Liver (tissue), 9 donors: Measurements from ENCODE around the gene NHLRC2. TPM values are rescaled to one million over a fixed set of nuclear protein-coding genes. Genes with fewer than 3 reads are reported as not detected.

Experiments
- DNase-seq: peaks from one replicate; pipeline ENCODE4 v3.0.0-alpha.2; 2017; ENCODE audit warnings: low spot score
- H3K27ac ChIP-seq, 2 donors: one replicate each; pipeline ENCODE4 v1.7.0; 2013; ENCODE audit warnings: inconsistent platforms in 2 of 2, low read length in 2 of 2, control low read depth in 1 of 2, low read depth in 1 of 2, mild to moderate bottlenecking in 1 of 2
- H3K27me3 ChIP-seq, 4 donors: one replicate each; pipeline versions ENCODE4 v1.6.1 to v1.7.0; 2013; ENCODE audit warnings: low read length in 3 of 4, inconsistent platforms in 1 of 4, mild to moderate bottlenecking in 1 of 4, moderate library complexity in 1 of 4; ENCODE audit not compliant: control insufficient read depth in 4 of 4, insufficient read depth in 4 of 4
- H3K36me3 ChIP-seq, 4 donors: one replicate each; pipeline versions ENCODE4 v1.6.1 to v1.7.0; 2013; ENCODE audit warnings: low read length in 3 of 4, mild to moderate bottlenecking in 3 of 4, low read depth in 1 of 4, moderate library complexity in 1 of 4; ENCODE audit not compliant: control insufficient read depth in 4 of 4, insufficient read depth in 3 of 4
- H3K4me1 ChIP-seq, 4 donors: one replicate each; pipeline versions ENCODE4 v1.6.1 to v1.7.0; 2013; ENCODE audit warnings: low read length in 3 of 4, mild to moderate bottlenecking in 3 of 4, moderate library complexity in 1 of 4; ENCODE audit not compliant: control insufficient read depth in 4 of 4, insufficient read depth in 4 of 4
- H3K4me3 ChIP-seq, 3 donors: one replicate each; pipeline versions ENCODE4 v1.6.1 to v1.7.0; 2013; ENCODE audit warnings: low read length in 3 of 3, control low read depth in 1 of 3, low read depth in 1 of 3, mild to moderate bottlenecking in 1 of 3
- H3K9ac ChIP-seq, 2 donors: one replicate each; pipeline ENCODE4 v1.7.0; 2013; ENCODE audit warnings: low read length in 2 of 2, mild to moderate bottlenecking in 2 of 2, moderate library complexity in 2 of 2, control low read depth in 1 of 2, low read depth in 1 of 2
- H3K9me3 ChIP-seq, 4 donors: one replicate each; pipeline versions ENCODE4 v1.6.1 to v1.7.0; 2013; ENCODE audit warnings: low read length in 3 of 4; ENCODE audit not compliant: control insufficient read depth in 4 of 4
- ATF3 ChIP-seq: IDR thresholded peaks from 2 replicates; pipeline ENCODE4 v1.6.1; 2016; ENCODE audit warnings: antibody characterized with exemption
- FOXA2 ChIP-seq: IDR thresholded peaks from 2 replicates; pipeline ENCODE4 v1.6.1; 2016; ENCODE audit warnings: antibody characterized with exemption
- GABPA ChIP-seq, 2 donors: IDR thresholded peaks in 1 of 2; conservative IDR thresholded peaks in 1 of 2; 2 replicates each; pipeline ENCODE4 v1.6.1; 2016; ENCODE audit warnings: antibody characterized with exemption in 2 of 2, mild to moderate bottlenecking in 1 of 2, moderate library complexity in 1 of 2
- HNF4A ChIP-seq, 2 donors: conservative IDR thresholded peaks; 2 replicates each; pipeline ENCODE4 v1.6.1; 2016; ENCODE audit warnings: antibody characterized with exemption in 2 of 2, mild to moderate bottlenecking in 2 of 2
- JUND ChIP-seq, 2 donors: IDR thresholded peaks; 2 replicates each; pipeline ENCODE4 v1.6.1; 2016; ENCODE audit warnings: antibody characterized with exemption in 2 of 2
- REST ChIP-seq: IDR thresholded peaks from 2 replicates; pipeline ENCODE4 v1.6.1; 2016; ENCODE audit warnings: antibody characterized with exemption, mild to moderate bottlenecking
- RXRA ChIP-seq, 2 donors: IDR thresholded peaks; 2 replicates each; pipeline ENCODE4 v1.6.1; 2017 to 2018; ENCODE audit warnings: antibody characterized with exemption in 2 of 2, mild to moderate bottlenecking in 1 of 2
- TAF1 ChIP-seq: conservative IDR thresholded peaks from 2 replicates; pipeline ENCODE4 v1.6.1; 2016; ENCODE audit warnings: antibody characterized with exemption, mild to moderate bottlenecking
- YY1 ChIP-seq: IDR thresholded peaks from 2 replicates; pipeline ENCODE4 v1.6.1; 2016; ENCODE audit warnings: antibody characterized with exemption, mild to moderate bottlenecking
- ZBTB33 ChIP-seq: IDR thresholded peaks from 2 replicates; pipeline ENCODE4 v1.6.1; 2016; ENCODE audit warnings: antibody characterized with exemption
- WGBS: extraction: QIAGEN DNeasy Blood & Tissue Kit; methylation state at CpG from one replicate; pipeline ENCODE4 v1.1.7; 2013; 5-methylcytosine and 5-hydroxymethylcytosine counted together
- polyA plus RNA-seq, 2 donors: library from polyadenylated mRNA; stranded (reverse) in 1 of 2; unstranded in 1 of 2; fragments of 200-250 nt in 1 of 2; fragments of >200 nt in 1 of 2; fragmentation: Nextera tagmentation in 1 of 2; extraction: Ambion mirVana in 1 of 2; gene quantifications; one replicate each; pipeline versions ENCODE4 v1.2.1 to v1.2.3, GENCODE V29; 2013 to 2015
- total RNA-seq, 2 donors: library from RNA; depleted of rRNA; stranded (reverse); fragments of >200 nt; gene quantifications; one replicate each; pipeline ENCODE4 v1.2.3, GENCODE V29; 2014
- donor health status: healthy.
- donor health status: healthy.
- donor health status: healthy.
- donor health status: healthy.
- donor health status: healthy.

NHLRC2 gene
- total and polyA plus RNA-seq, 4 donors, result 2.3 to 14.2 (median 7.4) TPM

- Histone ChIP-seq H3K9me3 (no peaks in the 10 kb centered on the region), H3K36me3 (peaks cover 0 to 18% (median 11%) of the 10 kb centered on the region in 4 donors), H3K27ac (no peak overlapping the region), H3K9ac (no peak overlapping the region), H3K4me1 (peaks cover 0 to 4% (median 0%) of the 10 kb centered on the region in 4 donors), H3K4me3 (no peak overlapping the region), H3K27me3 (no peaks in the 10 kb centered on the region)
- DNase-seq, result no peak
- TF ChIP-seq REST, result no peak
- TF ChIP-seq ATF3, result no peak
- no peak for TF ChIP-seq RXRA (IDR thresholded peaks at IDR 0.05)
- TF ChIP-seq JUND (IDR thresholded peaks at IDR 0.05), result no peak
- TF ChIP-seq TAF1, result no peak
- TF ChIP-seq YY1, result no peak
- no peak for TF ChIP-seq FOXA2
- WGBS, result 60% methylated on average over 1 of the region's 1 CpG
These were observed 56.7 kb downstream of the NHLRC2 start for GRCh38 chr10:113911113-113911512.

DNA sequence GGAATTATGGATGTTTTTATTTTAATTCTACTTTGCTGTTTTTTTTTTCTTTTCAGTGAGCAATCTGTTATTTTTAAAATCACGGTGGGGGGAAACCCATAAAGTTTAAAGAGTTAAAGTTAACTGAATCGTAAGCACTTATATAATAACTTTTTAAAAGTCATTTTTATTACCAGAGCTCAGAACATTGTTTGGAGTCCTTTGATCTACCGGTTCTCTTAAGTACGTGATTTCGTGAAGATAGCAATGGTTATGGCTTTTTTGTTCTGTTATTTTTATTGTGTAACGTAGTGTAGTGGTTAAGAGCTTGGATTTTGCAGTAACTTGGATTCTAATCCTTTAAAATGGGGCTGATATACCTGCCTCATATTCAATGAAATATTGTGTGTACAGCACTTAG, 57.4 kb downstream of the NHLRC2 start:
- Histone ChIP-seq H3K9ac (no peak overlapping the region), H3K9me3 (no peaks in the 10 kb centered on the region), H3K36me3 (peaks cover 0 to 18% (median 11%) of the 10 kb centered on the region in 4 donors), H3K4me1 (peaks cover 0 to 4% (median 0%) of the 10 kb centered on the region in 4 donors), H3K27ac (no peak overlapping the region), H3K4me3 (no peak overlapping the region), H3K27me3 (no peaks in the 10 kb centered on the region)
- no peak for DNase-seq
- TF ChIP-seq FOXA2 (no peak), REST (no peak), ZBTB33 (no peak), HNF4A (conservative IDR thresholded peaks at IDR 0.05) (no peak), JUND (IDR thresholded peaks at IDR 0.05) (no peak), GABPA (IDR thresholded peaks at IDR 0.05 in 1 of 2, conservative IDR thresholded peaks at IDR 0.05 in 1 of 2) (no peak)
- WGBS, result 91% methylated on average over 6 of the region's 6 CpGs
